ENCODE results near the gene RBFOX2.
"Not testable (repeated sequence)": the region's sequence is repeated elsewhere in the genome, so short reads cannot be mapped to it uniquely, and the experiment has no call there.

RBFOX2 gene

DNA sequence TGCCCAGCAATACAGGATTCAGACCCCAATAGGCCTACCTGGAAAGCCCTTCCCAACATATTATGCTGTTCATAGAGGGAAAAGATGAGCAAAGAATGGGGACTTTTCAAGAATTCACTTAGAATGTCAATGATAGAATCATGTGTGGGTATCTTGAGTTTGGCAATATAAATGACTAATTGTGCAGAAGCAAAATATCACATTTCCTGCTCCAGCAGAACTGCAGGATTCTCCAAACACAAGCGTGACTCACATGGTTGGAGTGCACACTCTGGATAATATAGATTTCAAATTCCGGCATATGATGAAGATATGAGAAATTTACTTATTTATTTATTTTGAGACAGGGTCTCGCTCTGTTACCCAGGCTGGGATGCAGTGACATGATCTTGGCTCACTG, 323.5 kb downstream of the RBFOX2 start:
- peak; percentile 49 for DNase-seq (ENCODE audit: extremely low read depth, low read depth)
- no peak for TF ChIP-seq CTCF (IDR thresholded peaks at IDR 0.05; ENCODE audit: low read depth, low read length)

GRCh38 chr22:35703861-35704584, 324.6 kb downstream of the RBFOX2 start:
- no peak for TF ChIP-seq CTCF (IDR thresholded peaks at IDR 0.05; ENCODE audit: low read depth, low read length)
- DNase-seq (ENCODE audit: extremely low read depth, low read depth), result no peak

DNA sequence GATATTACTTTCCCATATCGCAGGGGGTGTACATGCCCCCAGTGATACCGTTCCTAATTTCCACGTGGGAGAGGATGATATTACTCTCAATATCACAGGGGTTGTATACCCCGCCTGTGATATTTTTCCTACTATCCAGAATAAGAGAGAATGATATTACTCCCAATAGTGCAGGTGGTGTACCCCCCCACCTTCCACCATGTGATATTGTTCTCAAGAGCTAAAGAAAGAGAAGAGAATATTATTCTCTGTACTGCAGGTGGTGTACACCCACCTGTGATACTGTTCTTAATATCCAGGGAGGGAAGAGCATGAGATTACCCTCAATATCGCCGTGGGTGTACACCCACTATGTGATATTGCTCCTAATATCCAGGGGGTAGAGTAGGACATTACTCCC, 328.8 kb downstream of the RBFOX2 start:
- DNase-seq (ENCODE audit: extremely low read depth, low read depth), result not testable (repeated sequence)

- no peak for TF ChIP-seq CTCF (IDR thresholded peaks at IDR 0.05; ENCODE audit: low read depth, low read length)
- no peak for DNase-seq (ENCODE audit: extremely low read depth, low read depth)
Observed at GRCh38 chr22:35697142-35697541, 331.5 kb downstream of the RBFOX2 start.

DNA sequence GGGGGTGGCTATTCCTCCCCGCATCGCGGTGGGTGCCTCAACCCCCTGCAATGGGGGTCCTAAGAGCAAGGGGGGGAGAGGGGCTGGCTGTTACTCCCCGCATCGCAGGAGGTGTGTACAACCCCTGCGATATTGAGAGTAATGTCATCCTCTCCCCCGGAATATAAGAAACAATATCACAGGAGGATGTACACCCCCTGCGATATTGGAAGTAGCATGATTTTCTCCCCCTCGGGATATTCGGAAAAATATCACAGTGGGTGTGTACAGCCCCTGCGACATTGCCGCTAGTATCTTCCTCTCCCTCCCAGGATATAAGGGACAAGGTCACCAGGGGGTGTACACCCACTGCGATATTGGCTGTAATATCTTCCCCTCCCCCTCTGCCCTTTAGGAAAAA, 333.4 kb downstream of the RBFOX2 start:
- DNase-seq (ENCODE audit: extremely low read depth, low read depth), result no peak
- TF ChIP-seq CTCF (IDR thresholded peaks at IDR 0.05; ENCODE audit: low read depth, low read length), result no peak

GRCh38 chr22:35690001-35690400, 338.6 kb downstream of the RBFOX2 start:
- TF ChIP-seq CTCF (IDR thresholded peaks at IDR 0.05; ENCODE audit: low read depth, low read length), result no peak
- no peak for DNase-seq (ENCODE audit: extremely low read depth, low read depth)

DNA sequence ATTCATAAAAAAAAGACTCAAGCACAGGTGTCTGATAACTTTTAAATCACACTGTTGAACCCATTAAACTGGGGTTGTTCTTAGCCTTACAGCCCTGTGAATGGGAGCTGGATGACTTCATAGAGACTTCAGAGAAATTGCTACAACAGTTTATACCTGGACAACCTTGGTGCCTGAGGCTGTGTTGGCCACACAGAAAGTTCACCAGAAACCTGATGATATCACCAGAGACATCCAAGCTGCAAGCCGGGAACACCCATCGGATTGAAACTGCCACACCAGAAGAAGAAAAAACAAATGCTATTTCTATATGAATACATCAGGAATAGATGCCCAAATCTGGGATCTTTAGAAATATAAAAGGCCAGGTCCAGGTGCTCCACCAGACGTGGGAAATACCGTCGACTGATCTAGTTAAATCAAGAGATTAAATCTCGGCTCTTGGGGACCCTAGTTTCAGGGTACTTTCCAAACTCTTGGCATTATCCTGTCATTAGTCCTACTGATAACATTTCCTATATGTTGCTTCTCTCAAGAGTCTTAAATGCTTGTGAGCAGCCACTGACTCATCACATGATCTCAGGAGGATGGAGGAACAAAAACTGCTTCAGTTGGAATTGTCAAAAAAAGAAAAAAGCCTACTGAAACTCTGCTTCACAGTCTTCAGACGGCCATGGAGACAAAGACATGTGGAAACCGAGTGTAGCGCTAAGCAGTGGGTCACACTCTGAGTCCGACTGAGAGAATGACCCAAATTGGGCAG, 339.5 kb downstream of the RBFOX2 start:
- no peak for DNase-seq (ENCODE audit: extremely low read depth, low read depth)
- TF ChIP-seq CTCF (IDR thresholded peaks at IDR 0.05; ENCODE audit: low read depth, low read length), result no peak

Measured in AG09319 (cell line).